ENCODE measurements around the gene ATP2B3. TPM values are rescaled to one million over a fixed set of nuclear protein-coding genes. Genes with fewer than 3 reads are reported as not detected.

ATP2B3 gene
- total RNA-seq, 1 donor from 2014 or later = 0.83 TPM

GRCh38 chrX:153515435-153515834, 2.0 kb upstream of the ATP2B3 start:
- H3K27ac Mint-ChIP-seq = no peak overlapping the region
- H3K9me3 Mint-ChIP-seq = no peaks in the 10 kb centered on the region
- no peak for TF ChIP-seq CTCF (IDR thresholded peaks at IDR 0.05; ENCODE audit: unreplicated experiment)
- H3K27me3 Mint-ChIP-seq (ENCODE audit: low read depth) = peaks cover 49% of the 10 kb centered on the region
- H3K36me3 Mint-ChIP-seq = peaks cover 2% of the 10 kb centered on the region
- DNase-seq (ENCODE audit: low spot score in 2 of 2, unreplicated experiment in 2 of 2) = no peak
- H3K4me3 Mint-ChIP-seq = no peak overlapping the region
- H3K4me1 Mint-ChIP-seq = peaks cover 5% of the 10 kb centered on the region

- no peak for DNase-seq (ENCODE audit: low spot score in 2 of 2, unreplicated experiment in 2 of 2)
- no peak overlapping the region for H3K4me3 Mint-ChIP-seq
- peaks cover 55% of the 10 kb centered on the region for H3K27me3 Mint-ChIP-seq (ENCODE audit: low read depth)
- H3K9me3 Mint-ChIP-seq = no peaks in the 10 kb centered on the region
- H3K36me3 Mint-ChIP-seq = peaks cover 2% of the 10 kb centered on the region
- peaks cover 5% of the 10 kb centered on the region for H3K4me1 Mint-ChIP-seq
- TF ChIP-seq CTCF (IDR thresholded peaks at IDR 0.05; ENCODE audit: unreplicated experiment) = no peak
- no peak overlapping the region for H3K27ac Mint-ChIP-seq
Measured at GRCh38 chrX:153516073-153516472, 1.4 kb upstream of the ATP2B3 start.

- Mint-ChIP-seq H3K36me3 (peaks cover 2% of the 10 kb centered on the region), H3K27ac (no peak overlapping the region), H3K4me1 (peaks cover 3% of the 10 kb centered on the region), H3K4me3 (peak overlapping the region; percentile 61), H3K27me3 (ENCODE audit: low read depth) (peaks cover 69% of the 10 kb centered on the region), H3K9me3 (no peaks in the 10 kb centered on the region)
- no peak for TF ChIP-seq CTCF (IDR thresholded peaks at IDR 0.05; ENCODE audit: unreplicated experiment)
- no peak for DNase-seq (ENCODE audit: low spot score in 2 of 2, unreplicated experiment in 2 of 2)
Measured at GRCh38 chrX:153517946-153518834, 748 bp downstream of the ATP2B3 start.

- no peak for DNase-seq (ENCODE audit: low spot score in 2 of 2, unreplicated experiment in 2 of 2)
- Mint-ChIP-seq H3K27ac (no peak overlapping the region), H3K27me3 (ENCODE audit: low read depth) (peaks cover 66% of the 10 kb centered on the region), H3K9me3 (no peaks in the 10 kb centered on the region), H3K36me3 (peaks cover 2% of the 10 kb centered on the region), H3K4me1 (peaks cover 3% of the 10 kb centered on the region), H3K4me3 (no peak overlapping the region)
- no peak for TF ChIP-seq CTCF (IDR thresholded peaks at IDR 0.05; ENCODE audit: unreplicated experiment)
Measured at GRCh38 chrX:153519569-153520286, 2.3 kb downstream of the ATP2B3 start.

- TF ChIP-seq CTCF (IDR thresholded peaks at IDR 0.05; ENCODE audit: unreplicated experiment) = no peak
- DNase-seq (ENCODE audit: low spot score in 2 of 2, unreplicated experiment in 2 of 2) = no peak
- Mint-ChIP-seq H3K9me3 (no peaks in the 10 kb centered on the region), H3K4me3 (no peak overlapping the region), H3K27me3 (ENCODE audit: low read depth) (peaks cover 59% of the 10 kb centered on the region), H3K27ac (no peak overlapping the region), H3K36me3 (peaks cover 2% of the 10 kb centered on the region), H3K4me1 (peaks cover 3% of the 10 kb centered on the region)
Measured at GRCh38 chrX:153520287-153520917, 3.0 kb downstream of the ATP2B3 start.
